Transverse colon (tissue), 4 donors: ENCODE results near the gene PDE4B. TPM values are rescaled to one million over a fixed set of nuclear protein-coding genes. Genes with fewer than 3 reads are reported as not detected.

ENCODE experiments used
- DNase-seq: peaks from one replicate; pipeline ENCODE4 v3.0.0-alpha.2; 2019
- H3K27ac ChIP-seq, 4 donors: fragments of 200-600 bp; sonication (generic); 2 replicates each; pipeline ENCODE4 v1.5.1; 2016 to 2018; ENCODE audit warnings: inconsistent platforms in 4 of 4
- H3K27me3 ChIP-seq: fragments of 200-600 bp; sonication (generic); 2 replicates; pipeline ENCODE4 v1.5.1; 2017; ENCODE audit warnings: inconsistent platforms
- H3K36me3 ChIP-seq, 4 donors: fragments of 200-600 bp; sonication (generic); 2 replicates each; pipeline ENCODE4 v1.5.1; 2017 to 2019; ENCODE audit warnings: inconsistent platforms in 4 of 4
- H3K4me1 ChIP-seq, 4 donors: fragments of 200-600 bp; sonication (generic); 2 replicates each; pipeline ENCODE4 v1.5.1; 2017 to 2020; ENCODE audit warnings: inconsistent platforms in 4 of 4
- H3K4me3 ChIP-seq, 4 donors: fragments of 200-600 bp; sonication (generic); 1 replicate in 1 of 4; 2 replicates in 3 of 4; pipeline versions ENCODE4 v1.5.1 to v1.6.1; 2017 to 2019; ENCODE audit warnings: inconsistent platforms in 4 of 4
- H3K9me3 ChIP-seq, 2 donors: fragments of 200-600 bp; sonication (generic); 2 replicates each; pipeline ENCODE4 v1.5.1; 2017 to 2019; ENCODE audit warnings: inconsistent platforms in 2 of 2
- CTCF ChIP-seq, 5 experiments: fragments of 200-600 bp in 3 of 5; fragments of 450-650 bp in 2 of 5; sonication (generic) in 3 of 5; IDR thresholded peaks; 1 replicate in 2 of 5; 2 replicates in 3 of 5; pipeline ENCODE4 v1.5.1; 2016 to 2017; ENCODE audit warnings: antibody characterized with exemption in 5 of 5, inconsistent platforms in 3 of 5, mild to moderate bottlenecking in 2 of 5, moderate library complexity in 1 of 5
- EP300 ChIP-seq: sonication (generic); formaldehyde crosslinking; IDR thresholded peaks from one replicate; pipeline ENCODE4 v1.6.1; 2017; ENCODE audit warnings: antibody characterized with exemption, low read depth
- POLR2A ChIP-seq: fragments of 450-650 bp; IDR thresholded peaks from one replicate; pipeline ENCODE4 v1.6.1; 2016; ENCODE audit warnings: antibody characterized with exemption, mild to moderate bottlenecking, moderate library complexity
- POLR2AphosphoS5 ChIP-seq, 3 donors: sonication (generic); formaldehyde crosslinking; IDR thresholded peaks; one replicate each; pipeline ENCODE4 v1.6.1; 2016; ENCODE audit warnings: antibody characterized with exemption in 3 of 3
- WGBS, 2 donors: methylation state at CpG; one replicate each; pipeline ENCODE4 v1.1.5; 2018; ENCODE audit warnings: low coverage in 1 of 2; 5-methylcytosine and 5-hydroxymethylcytosine counted together
- in situ Hi-C, 4 donors: fragments of 200-750 bp; cut with MboI; loops; one replicate each; pipeline versions ENCODE4 v1.15.0 to v1.15.1; 2017; ENCODE audit warnings: low sequenced_read_pairs in 3 of 4, low pct_ligation_motif_present in 1 of 4, low pct_unique_long_range_greater_than_20kb in 1 of 4
- intact Hi-C: fragments of 100-400 bp; cut with DNase I; formaldehyde crosslinking; loops from one replicate; pipeline ENCODE4 v1.15.1; 2023; ENCODE audit warnings: low total_unique reads
- total RNA-seq, 4 donors: library from RNA; depleted of rRNA; stranded (reverse); fragments of >200 nt; gene quantifications; one replicate each; pipeline ENCODE4 v1.1.0, GENCODE V29; 2016

PDE4B gene
- total RNA-seq, 4 donors from 2014 or later = 4.5 to 14.8 (median 6.5) TPM

GRCh38 chr1:65985393-65986066, 192.8 kb downstream of the PDE4B start:
- Histone ChIP-seq H3K36me3 (no peaks in the 10 kb centered on the region), H3K9me3 (no peaks in the 10 kb centered on the region), H3K27me3 (no peaks in the 10 kb centered on the region), H3K4me1 (no peaks in the 10 kb centered on the region), H3K4me3 (no peak overlapping the region), H3K27ac (no peak overlapping the region)
- intact Hi-C loops (no loop called here), in situ Hi-C loops (loop anchor here in 1 of 4 donors (10.0 kb wide), 1 partner anchor 59 kb away; no protein-coding TSS in a partner anchor)
- no peak for DNase-seq
- no peak for TF ChIP-seq POLR2AphosphoS5 (IDR thresholded peaks at IDR 0.05)
- TF ChIP-seq CTCF (IDR thresholded peaks at IDR 0.05) = no peak
- no peak for TF ChIP-seq POLR2A
- no peak for TF ChIP-seq EP300
- 71 to 88% methylated on average over 1 of the region's 1 CpG for WGBS, 2 donors

GRCh38 chr1:65986146-65986545, 193.5 kb downstream of the PDE4B start:
- TF ChIP-seq POLR2A (no peak), EP300 (no peak), POLR2AphosphoS5 (IDR thresholded peaks at IDR 0.05) (no peak), CTCF (IDR thresholded peaks at IDR 0.05) (no peak)
- Histone ChIP-seq H3K27me3 (no peaks in the 10 kb centered on the region), H3K27ac (no peak overlapping the region), H3K4me1 (no peaks in the 10 kb centered on the region), H3K4me3 (no peak overlapping the region), H3K36me3 (no peaks in the 10 kb centered on the region), H3K9me3 (no peaks in the 10 kb centered on the region)
- 75 to 91% methylated on average over 1 of the region's 1 CpG for WGBS, 2 donors
- in situ Hi-C loops (loop anchor here in 1 of 4 donors (10.0 kb wide), 1 partner anchor 59 kb away; no protein-coding TSS in a partner anchor), intact Hi-C loops (no loop called here)
- no peak for DNase-seq

GRCh38 chr1:65990161-65990560, 197.5 kb downstream of the PDE4B start:
- WGBS, 2 donors = 53 to 57% methylated on average over 1 of the region's 1 CpG
- intact Hi-C loops (no loop called here), in situ Hi-C loops (no loop called here)
- no peak for DNase-seq
- H3K4me1 ChIP-seq = no peaks in the 10 kb centered on the region
- H3K27ac ChIP-seq = no peak overlapping the region
- H3K27me3 ChIP-seq = no peaks in the 10 kb centered on the region
- no peak overlapping the region for H3K4me3 ChIP-seq
- no peaks in the 10 kb centered on the region for H3K36me3 ChIP-seq
- no peaks in the 10 kb centered on the region for H3K9me3 ChIP-seq
- no peak for TF ChIP-seq POLR2A
- no peak for TF ChIP-seq EP300
- no peak for TF ChIP-seq POLR2AphosphoS5 (IDR thresholded peaks at IDR 0.05)

GRCh38 chr1:65991694-65992093, 199.0 kb downstream of the PDE4B start:
- Histone ChIP-seq H3K27me3 (no peaks in the 10 kb centered on the region), H3K9me3 (no peaks in the 10 kb centered on the region), H3K27ac (no peak overlapping the region), H3K4me3 (no peak overlapping the region), H3K4me1 (no peaks in the 10 kb centered on the region), H3K36me3 (no peaks in the 10 kb centered on the region)
- DNase-seq = no peak
- 38 to 69% methylated on average over 1 to 3 of the region's 3 CpGs for WGBS, 2 donors
- intact Hi-C loops (no loop called here), in situ Hi-C loops (no loop called here)
- TF ChIP-seq EP300 (no peak), CTCF (IDR thresholded peaks at IDR 0.05) (no peak), POLR2A (no peak), POLR2AphosphoS5 (IDR thresholded peaks at IDR 0.05) (no peak)
